ENCODE data around the gene ANK3.

DNA sequence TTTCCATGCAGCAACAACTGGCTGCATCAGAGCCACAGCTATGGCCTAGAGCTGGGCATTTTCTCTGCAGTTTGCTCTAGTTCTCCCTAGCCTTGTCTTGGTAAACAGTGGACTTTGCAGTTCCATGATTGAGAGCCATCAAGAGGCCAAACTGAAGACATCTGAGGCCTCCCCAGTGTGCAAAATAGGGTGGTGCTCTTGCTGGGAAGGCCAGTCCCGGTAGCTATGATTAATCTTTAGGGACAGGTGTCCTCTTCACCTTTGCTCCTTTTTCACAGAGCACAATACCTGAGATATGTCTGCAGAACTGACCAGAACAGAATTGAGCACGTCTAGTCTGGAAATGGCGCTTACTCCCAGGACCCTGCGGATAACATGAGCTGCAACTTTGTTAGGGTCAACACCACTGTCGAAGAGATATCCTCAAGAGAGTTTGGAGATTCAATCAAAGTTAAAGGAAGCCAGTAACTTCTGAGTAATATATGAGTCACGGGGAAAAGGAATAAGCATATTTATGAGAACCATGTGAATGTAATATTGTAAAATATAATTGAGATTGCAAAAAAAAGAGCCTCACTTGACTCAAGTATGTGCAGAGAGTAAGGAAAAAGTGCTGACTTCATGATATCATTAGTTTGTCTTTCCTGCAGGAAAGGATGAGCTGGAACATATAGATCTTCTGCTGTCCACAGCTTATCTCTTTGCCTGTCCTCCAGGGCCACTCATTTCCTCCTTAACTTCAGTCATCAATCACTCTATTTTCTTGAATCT lies 76.7 kb downstream of the ANK3 start:
- TF ChIP-seq, protein P1, sequence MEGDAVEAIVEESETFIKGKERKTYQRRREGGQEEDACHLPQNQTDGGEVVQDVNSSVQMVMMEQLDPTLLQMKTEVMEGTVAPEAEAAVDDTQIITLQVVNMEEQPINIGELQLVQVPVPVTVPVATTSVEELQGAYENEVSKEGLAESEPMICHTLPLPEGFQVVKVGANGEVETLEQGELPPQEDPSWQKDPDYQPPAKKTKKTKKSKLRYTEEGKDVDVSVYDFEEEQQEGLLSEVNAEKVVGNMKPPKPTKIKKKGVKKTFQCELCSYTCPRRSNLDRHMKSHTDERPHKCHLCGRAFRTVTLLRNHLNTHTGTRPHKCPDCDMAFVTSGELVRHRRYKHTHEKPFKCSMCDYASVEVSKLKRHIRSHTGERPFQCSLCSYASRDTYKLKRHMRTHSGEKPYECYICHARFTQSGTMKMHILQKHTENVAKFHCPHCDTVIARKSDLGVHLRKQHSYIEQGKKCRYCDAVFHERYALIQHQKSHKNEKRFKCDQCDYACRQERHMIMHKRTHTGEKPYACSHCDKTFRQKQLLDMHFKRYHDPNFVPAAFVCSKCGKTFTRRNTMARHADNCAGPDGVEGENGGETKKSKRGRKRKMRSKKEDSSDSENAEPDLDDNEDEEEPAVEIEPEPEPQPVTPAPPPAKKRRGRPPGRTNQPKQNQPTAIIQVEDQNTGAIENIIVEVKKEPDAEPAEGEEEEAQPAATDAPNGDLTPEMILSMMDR (tag by site-specific recombination; IDR thresholded peaks at IDR 0.05), result no peak
- TF ChIP-seq ZNF701 (tag by site-specific recombination; IDR thresholded peaks at IDR 0.05) (no peak), ZNF501 (tag by site-specific recombination; IDR thresholded peaks at IDR 0.05) (no peak)
